Left lobe of liver (tissue), 2 donors: ENCODE data around the gene LONP2. TPM values are rescaled to one million over a fixed set of nuclear protein-coding genes. Genes with fewer than 3 reads are reported as not detected.
"Not testable (repeated sequence)": the region's sequence is repeated elsewhere in the genome, so short reads cannot be mapped to it uniquely, and the experiment has no call there.

Experiments used
- ATAC-seq: fragments of 200-7000 bp; cut with Tn5 transposase; one replicate; pipeline ENCODE4 v1.9.1; 2020; ENCODE audit warnings: mild to moderate bottlenecking, moderate library complexity
- DNase-seq: peaks from one replicate; pipeline ENCODE4 v3.0.0-alpha.2; 2020; ENCODE audit warnings: low spot score
- total RNA-seq: library from RNA; stranded (reverse); gene quantifications from one replicate; pipeline ENCODE4 v1.2.1, GENCODE V29; 2021
- donor health status: DM: no; HTN: no; CAD: no; lungs with moderate emphysema.
- donor health status: DM: no; HTN: yes; CAD: no.

LONP2 gene
- total RNA-seq, 1 donor from 2014 or later, result 162 TPM

DNA sequence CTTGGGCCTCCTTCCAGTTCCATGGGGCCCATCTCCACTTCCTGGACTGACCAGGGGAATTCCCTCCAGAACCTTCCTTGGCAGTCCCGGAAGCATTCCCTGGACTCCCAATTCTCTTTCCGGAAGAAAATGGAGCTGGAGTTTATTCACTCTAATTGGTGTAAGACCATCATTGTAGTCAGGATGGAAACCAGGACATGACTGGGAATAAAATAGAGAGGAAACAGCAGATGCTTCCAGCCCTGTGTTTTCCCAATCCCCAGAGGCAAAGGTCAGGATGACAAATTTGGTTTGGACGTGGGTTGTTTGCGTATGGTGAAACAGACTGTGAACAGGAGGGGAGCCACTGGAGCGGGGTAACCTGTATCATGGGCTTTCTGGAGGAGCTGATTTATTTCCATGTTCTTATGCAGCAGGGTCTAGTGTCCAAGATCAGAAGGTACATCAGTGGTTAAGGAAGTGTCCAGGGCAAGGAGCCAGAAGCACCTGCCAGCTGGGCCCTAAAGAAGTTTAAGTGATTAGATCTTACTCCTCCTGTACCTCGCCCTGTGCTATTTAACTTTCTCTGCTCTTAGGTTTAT lies 8.5 kb upstream of the LONP2 start:
- DNase-seq (peak; percentile 85), ATAC-seq (peak; percentile 80)

DNA sequence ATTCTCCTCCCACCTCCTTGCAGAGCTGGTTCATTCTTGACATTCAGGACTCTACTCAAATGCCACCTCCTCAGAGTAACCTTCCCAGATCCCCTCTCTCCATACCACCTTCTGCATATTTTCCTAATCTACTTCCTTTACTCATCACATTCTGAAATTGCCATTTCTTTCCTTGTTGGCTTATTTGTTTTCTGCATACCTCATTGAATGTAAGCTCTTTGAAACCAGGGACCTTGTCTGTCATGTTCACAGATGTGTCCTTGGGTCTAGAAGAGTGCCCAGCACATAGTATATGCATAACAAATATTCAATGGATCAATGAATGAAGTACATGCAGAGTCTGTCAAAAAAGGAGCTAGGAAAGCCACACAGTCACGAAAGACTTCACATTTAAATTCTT lies 7.8 kb upstream of the LONP2 start:
- DNase-seq (no peak), ATAC-seq (no peak)

DNA sequence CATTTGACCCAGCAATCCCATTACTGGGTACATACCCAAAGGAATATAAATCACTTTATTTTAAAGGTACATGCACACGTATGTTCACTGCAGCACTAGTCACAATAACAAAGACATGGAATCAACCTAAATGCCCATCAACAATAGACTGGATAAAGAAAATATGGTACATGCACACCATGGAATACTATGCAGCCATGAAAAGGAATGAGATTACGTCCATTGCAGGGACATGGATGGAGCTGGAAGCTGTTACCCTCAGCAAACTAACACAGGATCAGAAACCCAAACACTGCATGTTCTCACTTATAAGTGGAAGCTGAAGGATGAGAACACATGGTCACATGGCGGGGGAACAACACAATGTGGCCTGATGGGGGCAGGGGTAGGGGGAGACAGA lies 4.0 kb upstream of the LONP2 start:
- not testable (repeated sequence) for ATAC-seq, DNase-seq

DNA sequence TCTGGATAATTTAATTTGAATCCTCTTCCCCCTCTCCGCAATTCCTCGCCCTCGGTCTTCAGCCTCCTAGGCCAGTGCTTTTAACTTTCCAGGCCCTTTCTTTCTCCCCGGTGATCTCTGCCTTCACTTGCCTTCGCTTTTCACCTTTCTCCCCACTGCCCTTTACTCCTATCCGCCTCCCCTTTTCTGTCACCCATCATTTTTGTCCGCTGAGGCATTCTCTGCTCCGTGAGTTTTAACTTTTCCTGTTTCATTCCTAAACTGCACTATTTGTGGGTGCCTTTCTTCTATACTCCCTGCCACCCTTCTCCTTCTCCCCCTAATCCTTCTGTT lies 729 bp downstream of the LONP2 start:
- no peak for ATAC-seq
- DNase-seq, result no peak

DNA sequence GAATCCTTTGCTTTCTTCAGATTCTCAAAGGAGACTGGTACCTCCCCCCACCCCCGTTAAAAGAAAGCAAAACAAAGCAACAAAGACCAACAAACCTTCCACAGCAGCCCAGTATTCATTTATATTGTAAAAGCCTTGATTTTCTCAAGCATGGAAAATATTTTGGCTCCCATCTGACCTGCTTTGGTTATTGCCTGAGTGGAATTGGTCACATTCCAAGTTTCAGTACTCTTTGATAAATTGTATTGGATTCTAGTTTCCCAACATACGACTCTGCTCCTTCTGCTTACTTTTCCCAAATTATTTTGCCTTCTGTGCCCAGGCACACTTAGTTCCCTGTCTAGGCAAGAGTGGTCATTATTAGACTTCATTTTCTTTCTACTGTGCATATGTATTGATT lies 2.0 kb downstream of the LONP2 start:
- peak; percentile 27 for ATAC-seq

DNA sequence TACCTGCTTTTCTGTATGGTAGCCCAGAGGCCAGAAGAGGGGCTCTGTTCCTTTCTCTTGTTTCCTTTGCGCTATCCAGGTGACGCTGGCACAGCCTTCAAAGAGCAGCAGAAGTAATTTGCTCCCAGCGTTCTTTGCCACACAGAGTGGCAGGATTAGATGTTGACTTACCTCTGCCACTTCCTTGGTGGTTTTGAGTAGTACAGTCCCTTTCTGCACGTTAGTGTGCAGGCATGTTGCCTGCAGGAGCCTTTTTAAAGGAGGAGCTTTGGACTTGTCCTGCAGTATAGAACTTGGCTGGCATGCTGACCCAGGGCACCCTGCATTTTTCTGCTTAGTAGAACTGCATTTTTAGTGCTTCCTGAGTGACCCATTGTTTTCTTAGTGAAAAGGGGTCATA lies 3.2 kb downstream of the LONP2 start, which contains the start of gene ABCC11:
Gene ABCC11 (minus strand): TSS at position 229 of the 400 bp plus-strand sequence. CDS start 15,618 bp downstream, outside the sequence.
- ATAC-seq, result peak; percentile 18

More for the DNA sequence above, 2.0 kb downstream of the LONP2 start:
- no peak for DNase-seq

DNA sequence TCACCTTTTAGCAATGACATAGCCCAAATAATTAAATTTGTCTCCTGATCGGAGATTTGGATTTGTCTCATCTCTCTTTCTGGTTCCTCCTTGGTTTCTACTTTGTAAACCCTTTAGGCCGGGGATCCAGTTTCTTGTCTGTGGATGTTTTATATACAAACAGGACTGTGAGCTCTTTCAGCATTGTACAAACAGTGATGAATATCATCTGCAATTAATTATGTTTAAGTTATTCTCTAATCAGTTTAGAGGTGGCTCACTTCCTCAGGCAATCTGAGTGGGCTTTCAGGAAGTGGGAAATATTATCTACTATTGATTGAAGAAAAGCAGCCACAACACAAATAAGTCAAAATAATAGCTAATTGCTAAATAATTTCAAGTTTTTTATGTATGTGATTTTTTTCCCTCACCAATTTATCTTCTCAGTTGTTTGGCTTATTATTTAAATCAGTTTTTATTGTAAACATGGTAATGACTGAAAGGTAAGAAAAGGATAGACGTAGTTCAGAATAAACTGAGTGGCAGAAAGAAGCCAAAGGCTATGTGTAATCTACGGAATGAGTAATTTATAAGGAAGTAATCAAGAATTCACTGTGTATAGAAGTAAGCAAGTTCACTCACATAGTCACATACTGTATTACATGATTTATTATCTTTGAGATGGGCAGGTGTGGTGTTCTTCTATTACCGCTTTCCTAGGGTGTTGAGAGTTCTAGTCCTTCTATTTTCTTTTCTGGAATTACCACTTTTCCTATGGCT lies 6.6 kb downstream of the LONP2 start:
- DNase-seq (no peak), ATAC-seq (no peak)

More for the DNA sequence above, 3.2 kb downstream of the LONP2 start, which contains the start of gene ABCC11:
- no peak for DNase-seq

DNA sequence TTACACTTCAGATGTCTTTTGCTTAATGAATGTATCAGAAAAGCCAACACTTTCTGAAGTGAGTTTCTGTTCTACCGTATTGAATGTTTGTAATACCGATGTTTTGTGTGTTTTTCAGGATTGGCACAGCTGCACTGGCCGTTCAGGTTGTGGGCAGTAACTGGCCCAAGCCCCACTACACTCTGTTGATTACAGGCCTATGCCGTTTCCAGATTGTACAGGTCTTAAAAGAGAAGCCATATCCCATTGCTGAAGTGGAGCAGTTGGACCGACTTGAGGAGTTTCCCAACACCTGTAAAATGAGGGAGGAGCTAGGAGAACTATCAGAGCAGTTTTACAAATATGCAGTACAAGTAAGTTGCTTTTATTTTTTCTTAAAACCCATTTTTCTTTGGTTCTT lies 7.9 kb downstream of the LONP2 start:
- ATAC-seq, result peak; percentile 74
- DNase-seq, result no peak

DNA sequence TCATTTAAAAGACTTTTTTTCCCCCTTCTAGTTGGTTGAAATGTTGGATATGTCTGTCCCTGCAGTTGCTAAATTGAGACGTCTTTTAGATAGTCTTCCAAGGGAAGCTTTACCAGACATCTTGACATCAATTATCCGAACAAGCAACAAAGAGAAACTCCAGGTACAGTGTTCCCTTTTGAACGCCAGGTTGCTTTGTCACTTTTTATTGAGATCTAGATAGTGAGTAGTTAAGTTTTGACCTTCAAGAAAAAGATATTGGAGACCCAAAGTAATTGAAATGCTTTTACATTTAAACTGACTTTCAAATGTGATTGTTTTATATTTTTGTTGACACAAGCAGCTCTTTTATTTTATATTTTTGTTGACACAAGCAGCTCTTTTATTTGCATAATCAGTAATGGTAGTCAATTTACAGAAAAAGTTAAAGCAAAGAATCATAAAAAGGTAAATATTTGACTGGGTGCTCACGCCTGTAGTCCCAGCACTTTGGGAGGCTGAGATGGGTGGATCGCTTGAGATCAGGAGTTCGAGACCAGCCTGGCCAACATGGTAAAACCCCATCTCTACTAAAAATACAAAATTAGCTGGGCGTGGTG lies 12.6 kb downstream of the LONP2 start:
- ATAC-seq (no peak), DNase-seq (no peak)

DNA sequence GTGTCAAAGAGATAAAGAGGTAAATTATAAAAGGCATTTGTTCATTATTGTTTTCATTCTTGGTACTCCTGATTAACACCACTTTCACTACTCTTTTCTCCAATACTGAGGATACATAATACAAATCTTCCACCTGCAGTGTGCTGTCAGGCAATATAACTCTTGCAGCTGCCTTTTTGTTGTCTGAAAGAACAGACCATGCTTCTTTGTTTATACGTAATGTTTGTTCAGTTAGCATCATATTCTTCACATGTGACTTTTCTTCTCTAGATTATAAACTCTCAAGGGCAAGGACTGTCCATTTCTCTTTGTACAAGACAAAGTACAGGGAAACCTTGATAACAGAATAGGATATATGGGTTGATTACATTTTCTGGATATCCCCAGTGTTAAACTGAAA lies 17.5 kb downstream of the LONP2 start:
- no peak for DNase-seq
- no peak for ATAC-seq

DNA sequence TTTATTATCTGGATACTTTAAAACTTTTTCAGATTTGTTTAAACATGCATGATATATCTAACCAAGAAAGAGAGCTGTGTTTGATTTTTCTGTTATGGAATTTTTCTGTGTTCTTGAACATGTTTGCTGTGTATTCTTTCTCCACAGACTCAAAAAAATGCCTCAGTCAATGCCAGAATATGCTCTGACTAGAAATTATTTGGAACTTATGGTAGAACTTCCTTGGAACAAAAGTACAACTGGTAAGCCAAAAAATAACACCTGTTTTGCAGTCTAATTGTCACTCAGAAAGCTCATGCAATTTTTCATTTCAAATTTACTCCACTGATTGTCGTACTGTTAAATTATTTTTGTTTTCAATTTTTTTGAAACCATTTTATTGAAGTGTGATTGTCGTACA lies 18.5 kb downstream of the LONP2 start:
- DNase-seq (no peak), ATAC-seq (no peak)

DNA sequence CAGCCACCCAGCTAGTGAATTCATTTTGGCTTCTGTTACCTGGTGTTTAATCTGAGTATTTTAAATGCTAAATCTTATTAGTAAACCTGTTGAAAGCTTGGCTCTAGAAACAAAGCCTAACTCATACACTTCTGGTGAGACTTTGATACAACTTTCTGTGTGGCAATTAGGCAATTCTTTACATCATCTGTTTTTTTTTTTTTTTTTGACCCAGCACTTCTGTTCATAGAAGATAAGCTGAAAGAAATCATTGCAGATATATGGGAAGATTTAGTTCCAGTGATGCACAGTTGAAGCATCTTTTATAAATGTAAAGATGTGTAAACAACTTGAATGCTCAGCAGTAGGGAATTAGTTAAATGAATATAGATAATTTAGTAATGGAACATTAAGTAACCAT lies 24.9 kb downstream of the LONP2 start:
- no peak for ATAC-seq
- no peak for DNase-seq

DNA sequence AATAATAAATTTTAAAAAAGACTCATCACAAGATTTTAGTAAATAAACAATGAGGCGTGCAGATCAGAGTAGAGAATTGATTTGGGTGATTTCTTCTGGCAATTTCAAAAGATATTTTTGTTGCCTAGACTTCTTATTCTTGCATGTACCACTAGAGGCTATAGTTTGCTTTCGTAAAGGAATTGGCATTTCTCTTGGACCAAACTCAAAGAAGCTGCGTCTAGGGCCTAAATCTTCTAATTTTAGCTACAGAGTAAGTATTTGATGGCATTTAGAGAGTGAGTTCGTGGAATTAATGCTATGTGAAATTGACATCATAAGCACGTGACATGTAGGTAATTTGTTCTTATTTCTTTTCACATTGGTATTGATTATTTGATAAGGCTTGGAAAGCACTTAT lies 27.6 kb downstream of the LONP2 start:
- no peak for ATAC-seq
- DNase-seq, result no peak

DNA sequence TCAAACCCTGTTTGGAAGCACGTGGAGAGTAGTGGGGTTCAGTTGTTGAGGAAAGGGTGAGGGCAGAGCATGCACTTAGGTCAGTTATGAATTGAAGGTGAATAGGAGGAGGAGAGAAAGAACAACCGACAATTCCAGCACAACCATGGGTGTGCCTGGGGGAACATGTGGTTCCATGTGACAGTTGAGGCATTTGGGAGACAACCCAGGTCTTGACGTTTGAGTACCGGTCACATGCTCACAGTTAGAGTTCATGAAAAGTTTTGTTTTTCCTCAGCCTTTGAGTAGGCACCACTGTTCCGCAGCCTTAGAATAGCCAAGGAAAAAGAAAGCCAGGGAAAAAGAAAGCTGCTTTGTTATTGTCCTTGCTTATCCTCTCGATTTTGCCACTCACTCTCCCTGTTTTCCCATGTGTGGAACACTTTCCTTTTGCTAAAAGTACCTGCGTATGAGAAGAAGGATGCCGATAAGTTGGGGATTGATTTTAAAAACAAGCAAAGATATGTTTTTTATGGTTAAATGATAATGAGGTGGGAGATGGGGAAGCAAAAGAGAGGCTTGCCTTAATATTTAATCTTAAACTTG lies 28.8 kb downstream of the LONP2 start:
- ATAC-seq (peak; percentile 36), DNase-seq (no peak)

DNA sequence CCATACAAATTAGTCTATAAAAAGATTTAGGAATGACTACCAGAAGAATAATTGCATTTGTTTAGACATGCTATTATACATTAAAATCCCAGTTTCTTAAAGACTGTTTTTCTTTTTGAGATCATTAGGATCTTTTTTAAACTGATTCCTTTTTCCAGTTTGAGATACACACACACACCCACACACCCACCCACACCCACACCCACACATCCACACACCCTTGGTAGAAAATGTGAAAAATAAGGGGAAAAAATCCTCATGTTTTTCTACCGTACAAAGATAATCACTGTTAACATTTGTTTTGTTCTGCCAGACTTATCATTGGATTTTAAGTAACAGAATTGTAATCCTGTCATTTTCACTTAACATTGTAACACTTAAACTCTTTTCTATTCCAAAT lies 30.4 kb downstream of the LONP2 start:
- ATAC-seq (no peak), DNase-seq (no peak)

DNA sequence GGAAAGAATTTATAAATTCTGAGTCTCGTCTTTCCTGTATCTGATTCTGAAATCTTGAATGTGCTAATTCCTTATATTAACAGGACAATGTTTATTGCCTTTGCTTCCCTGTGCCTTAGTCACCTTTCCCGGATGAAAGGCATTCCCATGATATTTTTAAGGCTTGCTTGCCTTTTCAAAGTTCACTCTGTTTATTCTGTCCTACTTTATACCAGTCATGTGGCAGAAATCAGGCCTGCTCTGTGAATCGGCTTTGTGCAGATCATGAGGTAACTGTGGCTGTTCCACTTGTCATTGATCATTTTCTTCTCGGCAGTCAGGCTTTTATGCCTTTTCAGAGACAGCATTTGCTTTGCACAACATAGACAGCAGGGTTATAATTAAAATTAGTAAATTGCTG lies 32.0 kb downstream of the LONP2 start:
- DNase-seq (no peak), ATAC-seq (peak; percentile 73)

DNA sequence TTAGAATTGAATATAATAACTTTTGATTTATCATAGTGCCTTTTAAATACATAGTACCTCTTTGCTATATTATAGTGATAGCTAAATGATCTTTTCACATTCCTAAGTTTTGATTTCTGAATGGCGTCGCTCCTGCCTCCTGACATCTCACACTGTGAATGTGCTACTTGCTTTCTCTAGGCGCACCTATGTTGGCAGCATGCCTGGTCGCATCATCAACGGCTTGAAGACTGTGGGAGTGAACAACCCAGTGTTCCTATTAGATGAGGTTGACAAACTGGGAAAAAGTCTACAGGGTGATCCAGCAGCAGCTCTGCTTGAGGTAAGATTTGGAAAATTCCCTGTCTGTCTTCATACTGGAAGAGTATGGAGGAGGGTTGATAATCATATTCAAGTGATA lies 33.1 kb downstream of the LONP2 start:
- DNase-seq (no peak), ATAC-seq (peak; percentile 21)

DNA sequence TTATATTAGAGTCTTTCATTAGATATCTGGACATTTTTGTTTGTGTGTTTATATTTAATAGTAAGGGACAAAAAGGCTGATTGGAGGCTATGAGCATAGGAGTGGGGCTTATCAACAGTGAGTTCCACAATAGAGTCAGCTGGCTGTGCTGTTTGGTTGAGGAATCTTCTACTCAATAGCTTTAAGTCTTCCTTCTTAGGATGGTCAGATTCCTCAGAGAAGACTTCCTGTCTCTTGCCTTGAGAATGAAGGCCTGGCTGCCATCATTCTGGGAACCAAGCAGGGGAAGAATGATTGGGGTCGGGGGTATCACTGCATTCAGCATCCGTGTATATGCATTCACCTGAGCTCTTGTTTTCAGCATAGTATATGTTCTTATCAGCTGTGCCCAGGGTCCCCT lies 35.1 kb downstream of the LONP2 start:
- DNase-seq (no peak), ATAC-seq (no peak)

DNA sequence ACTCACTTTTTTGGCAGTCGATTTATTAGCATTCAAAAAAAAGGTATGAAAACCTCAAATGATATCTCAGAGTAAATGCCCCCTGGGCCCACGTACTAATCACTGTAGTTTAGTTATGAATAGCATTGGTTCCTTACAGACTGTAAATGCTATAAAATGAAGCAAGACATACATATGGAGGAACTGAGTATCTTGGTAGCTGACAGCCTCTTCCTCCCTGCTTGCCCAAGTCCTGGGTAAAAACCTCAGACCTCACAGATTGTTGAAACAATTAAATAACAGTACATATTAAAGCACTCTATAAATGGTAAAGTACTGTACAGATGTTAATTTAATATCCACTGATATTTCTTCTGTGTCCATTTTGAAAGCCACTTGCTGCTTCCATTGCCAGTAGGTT lies 36.4 kb downstream of the LONP2 start:
- no peak for ATAC-seq

DNA sequence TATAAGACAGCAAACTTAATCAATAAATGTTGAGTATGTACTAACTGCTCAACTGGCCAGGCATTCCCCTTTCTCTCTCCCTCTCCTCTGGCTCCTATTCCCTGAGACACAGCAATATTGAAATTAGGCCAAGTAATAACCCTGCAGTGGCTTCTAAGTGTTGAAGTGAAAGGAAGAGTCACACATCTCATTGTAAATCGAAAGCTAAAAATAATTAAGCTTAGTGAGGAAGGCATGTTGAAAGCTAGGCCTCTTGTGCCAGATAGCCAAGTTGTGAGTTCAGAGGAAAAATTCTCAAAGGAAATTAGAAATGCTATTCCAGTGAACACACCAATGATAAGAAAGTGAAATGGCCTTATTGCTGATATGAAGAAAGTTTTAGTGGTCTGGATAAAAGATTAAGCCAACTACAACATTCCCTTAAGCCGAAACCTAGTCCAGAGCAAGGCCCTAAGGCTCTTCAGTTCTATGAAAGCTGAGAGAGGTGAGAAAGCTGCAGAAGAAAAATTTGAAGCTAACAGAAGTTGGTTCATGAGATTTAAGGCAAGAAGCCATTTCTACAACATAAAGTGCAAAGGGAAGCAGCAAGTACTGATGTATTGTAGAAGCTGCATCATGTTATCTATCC lies 38.6 kb downstream of the LONP2 start:
- ATAC-seq, result peak; percentile 44
- DNase-seq, result no peak

More for the DNA sequence above, 36.4 kb downstream of the LONP2 start:
- no peak for DNase-seq

DNA sequence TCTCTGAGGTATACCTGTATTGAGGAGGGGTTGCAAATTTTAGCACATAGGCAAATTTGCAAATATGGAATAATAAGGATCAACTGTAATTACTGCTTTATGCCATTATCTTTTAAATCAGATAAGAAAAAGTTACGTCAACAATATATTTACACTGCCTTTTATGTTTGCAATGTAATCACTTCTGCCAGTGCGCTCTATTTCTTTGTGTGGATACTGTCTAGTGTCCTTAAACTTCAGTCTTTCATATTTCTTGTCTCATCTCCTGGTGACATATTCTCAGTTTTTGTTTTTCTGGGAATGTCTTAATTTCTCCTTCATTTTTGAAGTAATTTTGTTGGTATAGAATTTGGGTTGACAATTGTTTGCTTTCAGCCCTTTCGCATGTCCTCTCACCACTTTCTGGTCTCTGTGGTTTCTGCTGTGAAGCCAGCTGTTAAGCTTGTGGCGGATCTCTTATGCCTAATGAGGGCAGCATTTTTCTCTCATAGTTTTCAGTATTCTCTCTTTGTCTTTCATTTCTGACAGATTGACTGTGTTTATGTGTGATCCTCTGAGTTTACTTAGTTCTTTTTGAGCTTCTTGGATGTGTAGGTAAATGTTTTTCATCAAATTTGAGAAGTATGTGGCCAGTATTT lies 40.8 kb downstream of the LONP2 start:
- ATAC-seq (no peak), DNase-seq (no peak)
